CD4-positive, alpha-beta T cell (primary cell): ENCODE results near the gene MCCC1. TPM values are rescaled to one million over a fixed set of nuclear protein-coding genes. Genes with fewer than 3 reads are reported as not detected.

ENCODE experiments used
- ATAC-seq: fragments of 200-7000 bp; cut with Tn5 transposase; one replicate; pipeline ENCODE4 v1.10.0; 2022; ENCODE audit warnings: mild to moderate bottlenecking; ENCODE audit not compliant: poor library complexity
- CTCF ChIA-PET: fragments of 350-600 bp; sonication (Branson Sonifier 250); formaldehyde crosslinking; loops from one replicate; lab custom pipeline; 2021; ENCODE audit warnings: antibody characterized with exemption, inconsistent platforms; lab: Charles Lee
- POLR2A ChIA-PET: fragments of 350-600 bp; sonication (Branson Sonifier 250); formaldehyde crosslinking; loops from one replicate; lab custom pipeline; 2021; ENCODE audit warnings: antibody characterized with exemption, inconsistent platforms; lab: Charles Lee
- DNase-seq, 14 experiments: peaks; one replicate each; pipeline ENCODE4 v3.0.0-alpha.2; 2013 to 2020; ENCODE audit warnings: mixed read lengths in 2 of 14
- H3K27ac ChIP-seq, 2 donors: one replicate each; pipeline versions ENCODE4 v1.5.1 to v1.7.0; 2013; ENCODE audit warnings: low read length in 2 of 2, low read depth in 1 of 2, mild to moderate bottlenecking in 1 of 2
- H3K27me3 ChIP-seq, 2 experiments: 1 replicate in 1 of 2; 2 replicates in 1 of 2; pipeline versions ENCODE4 v1.6.1 to v1.7.0; 2013; ENCODE audit warnings: low read length in 2 of 2, control low read depth in 1 of 2, mild to moderate bottlenecking in 1 of 2, moderate library complexity in 1 of 2; ENCODE audit not compliant: insufficient read depth in 2 of 2, control insufficient read depth in 1 of 2
- H3K36me3 ChIP-seq: one replicate; pipeline ENCODE4 v1.6.1; 2013; ENCODE audit warnings: low read length, control low read depth; ENCODE audit not compliant: insufficient read depth
- H3K4me1 ChIP-seq: one replicate; pipeline ENCODE4 v1.6.1; 2013; ENCODE audit warnings: low read length, control low read depth; ENCODE audit not compliant: insufficient read depth
- H3K4me3 ChIP-seq: one replicate; pipeline ENCODE4 v1.5.1; 2013; ENCODE audit warnings: mild to moderate bottlenecking, low read length, moderate library complexity
- H3K9me3 ChIP-seq, 2 experiments: 1 replicate in 1 of 2; 2 replicates in 1 of 2; pipeline versions ENCODE4 v1.6.1 to v1.7.0; 2013; ENCODE audit warnings: low read length in 2 of 2, mild to moderate bottlenecking in 2 of 2, control low read depth in 1 of 2, moderate library complexity in 1 of 2; ENCODE audit not compliant: control insufficient read depth in 1 of 2, insufficient read depth in 1 of 2
- H3K27ac Mint-ChIP-seq: one replicate; pipeline ENCODE4 v1.8.0; 2020; ENCODE audit warnings: mixed read lengths
- H3K27me3 Mint-ChIP-seq: one replicate; pipeline ENCODE4 v1.8.0; 2021; ENCODE audit warnings: mixed read lengths
- H3K36me3 Mint-ChIP-seq: one replicate; pipeline ENCODE4 v1.8.0; 2021; ENCODE audit warnings: low read depth, mixed read lengths
- H3K4me1 Mint-ChIP-seq: one replicate; pipeline ENCODE4 v1.8.0; 2021; ENCODE audit warnings: low read depth, mixed read lengths
- H3K4me3 Mint-ChIP-seq: one replicate; pipeline ENCODE4 v1.8.0; 2020; ENCODE audit warnings: mild to moderate bottlenecking, mixed read lengths
- H3K9me3 Mint-ChIP-seq: one replicate; pipeline ENCODE4 v1.8.0; 2020; ENCODE audit warnings: mixed read lengths
- CTCF ChIP-seq: fragments of 200-600 bp; IDR thresholded peaks from one replicate; pipeline ENCODE4 v1.8.0; 2022; ENCODE audit warnings: antibody characterized with exemption, mild to moderate bottlenecking
- intact Hi-C, 2 experiments: fragments of 100-400 bp; cut with DNase I in 1 of 2; cut with micrococcal nuclease in 1 of 2; formaldehyde crosslinking; loops; one replicate each; pipeline versions ENCODE4 v1.15.1 to v1.9.0; 2023 to 2025; cut with DNase I, micrococcal nuclease
- total RNA-seq, 174 experiments: library from RNA in 2 of 174; stranded (reverse) in 2 of 174; gene quantifications; one replicate each; pipeline ENCODE4 v1.2.3 and lab custom pipeline; 2021 to 2026

The MCCC1 gene
- total RNA-seq, 2 experiments from 2014 or later = 16.4 to 16.7 TPM

GRCh38 chr3:183120538-183121215 lies 21.4 kb upstream of the MCCC1 start:
- H3K4me1 ChIP-seq = peaks cover 8% of the 10 kb centered on the region
- Mint-ChIP-seq H3K27me3 (peaks cover 8% of the 10 kb centered on the region), H3K27ac (no peak overlapping the region), H3K9me3 (no peaks in the 10 kb centered on the region), H3K36me3 (no peaks in the 10 kb centered on the region), H3K4me1 (peaks cover 6% of the 10 kb centered on the region), H3K4me3 (no peak overlapping the region)
- no peaks in the 10 kb centered on the region for H3K9me3 ChIP-seq
- ATAC-seq (no peak), DNase-seq (no peak)
- no peaks in the 10 kb centered on the region for H3K36me3 ChIP-seq
- no peak overlapping the region for H3K27ac ChIP-seq
- H3K4me3 ChIP-seq = no peak overlapping the region
- H3K27me3 ChIP-seq = peaks cover 0 to 6% of the 10 kb centered on the region in 2 experiments
- TF ChIP-seq CTCF = no peak
- POLR2A ChIA-PET = no interaction called here
- CTCF ChIA-PET = no interaction called here
- intact Hi-C loops = loop anchor here in 1 of 2 experiments (10.0 kb wide), 1 partner anchor 64 kb away; no protein-coding TSS in a partner anchor

GRCh38 chr3:183117056-183117455 lies 17.8 kb upstream of the MCCC1 start:
- Mint-ChIP-seq H3K4me3 (no peak overlapping the region), H3K27me3 (peaks cover 14% of the 10 kb centered on the region), H3K4me1 (peaks cover 6% of the 10 kb centered on the region), H3K9me3 (no peaks in the 10 kb centered on the region), H3K27ac (no peak overlapping the region), H3K36me3 (no peaks in the 10 kb centered on the region)
- peaks cover 0 to 6% of the 10 kb centered on the region in 2 experiments for H3K27me3 ChIP-seq
- H3K27ac ChIP-seq = no peak overlapping the region
- no peaks in the 10 kb centered on the region for H3K36me3 ChIP-seq
- ATAC-seq (no peak), DNase-seq (no peak)
- intact Hi-C loops = no loop called here
- H3K9me3 ChIP-seq = no peaks in the 10 kb centered on the region
- ChIA-PET POLR2A (no interaction called here), CTCF (no interaction called here)
- TF ChIP-seq CTCF = no peak
- no peak overlapping the region for H3K4me3 ChIP-seq
- peaks cover 8% of the 10 kb centered on the region for H3K4me1 ChIP-seq

DNA sequence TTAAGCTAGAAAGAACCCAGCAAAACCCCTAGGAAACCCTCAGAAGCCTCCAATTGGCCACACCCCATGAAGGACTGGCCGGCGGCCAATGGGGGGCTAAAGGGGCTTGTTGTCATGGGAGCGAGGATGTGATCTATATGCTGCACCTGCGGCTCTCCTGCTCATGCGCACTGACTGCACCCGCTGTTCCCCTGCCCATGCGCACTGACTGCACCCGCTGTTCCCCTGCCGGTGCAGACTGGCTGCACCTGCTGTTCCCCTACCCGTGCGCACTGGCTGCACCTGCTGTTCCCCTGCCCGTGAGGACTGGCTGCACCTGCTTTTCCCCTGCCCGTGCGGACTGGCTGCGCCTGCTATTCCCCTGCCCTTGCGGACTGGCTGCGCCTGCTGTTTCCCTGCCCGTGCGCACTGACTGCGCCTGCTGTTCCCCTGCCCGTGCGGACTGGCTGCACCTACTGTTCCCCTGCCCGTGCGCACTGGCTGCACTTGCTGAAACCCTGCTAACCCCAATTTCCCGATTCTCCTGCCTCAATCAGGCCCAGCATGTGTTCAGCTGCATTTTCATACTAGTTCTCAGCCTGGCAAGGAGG lies 16.8 kb upstream of the MCCC1 start:
- Histone ChIP-seq H3K4me3 (peak overlapping the region; percentile 29), H3K27me3 (peaks cover 0 to 6% of the 10 kb centered on the region in 2 experiments), H3K36me3 (no peaks in the 10 kb centered on the region), H3K4me1 (peaks cover 8% of the 10 kb centered on the region), H3K27ac (no peak overlapping the region), H3K9me3 (no peaks in the 10 kb centered on the region)
- no peak for TF ChIP-seq CTCF
- POLR2A ChIA-PET = no interaction called here
- intact Hi-C loops = no loop called here
- no peaks in the 10 kb centered on the region for H3K36me3 Mint-ChIP-seq
- CTCF ChIA-PET = no interaction called here
- peaks cover 14% of the 10 kb centered on the region for H3K27me3 Mint-ChIP-seq
- peaks cover 6% of the 10 kb centered on the region for H3K4me1 Mint-ChIP-seq
- peak overlapping the region; percentile 58 for H3K4me3 Mint-ChIP-seq
- ATAC-seq (peak; percentile 68), DNase-seq (peak; percentile 22 to 77 (median 45))
- H3K9me3 Mint-ChIP-seq = no peaks in the 10 kb centered on the region
- H3K27ac Mint-ChIP-seq = no peak overlapping the region
